ENCODE results near the gene SLC6A18. TPM values are rescaled to one million over a fixed set of nuclear protein-coding genes. Genes with fewer than 3 reads are reported as not detected.

The SLC6A18 gene
- total RNA-seq, 2 donors from 2014 or later = not detected

DNA sequence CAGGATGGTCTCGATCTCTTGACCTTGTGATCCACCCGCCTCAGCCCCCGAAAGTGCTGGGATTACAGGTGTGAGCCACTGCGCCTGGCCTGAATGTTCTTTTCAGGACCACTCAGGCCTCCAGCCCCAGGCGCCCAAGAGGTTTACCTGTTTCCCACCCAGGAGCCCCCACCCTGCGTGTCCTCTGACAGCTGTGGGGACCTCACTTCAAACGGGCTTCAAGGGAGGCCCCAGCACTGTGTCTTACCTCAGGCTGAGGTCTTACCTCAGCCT, 42.9 kb upstream of the SLC6A18 start:
- DNase-seq (ENCODE audit: low spot score) (no peak), ATAC-seq (ENCODE audit: insufficient number of reproducible peaks, low FRiP score, low read depth) (no peak)
- no peaks in the 10 kb centered on the region for H3K36me3 ChIP-seq
- H3K27ac ChIP-seq = no peak overlapping the region
- H3K4me1 ChIP-seq (ENCODE audit: control insufficient read depth in 1 of 2, low read depth in 2 of 2) = no peaks in the 10 kb centered on the region
- H3K27me3 ChIP-seq (replicated peaks; ENCODE audit: insufficient read depth) = no peaks in the 10 kb centered on the region
- no peaks in the 10 kb centered on the region for H3K9me3 ChIP-seq
- H3K4me3 ChIP-seq = no peak overlapping the region
- TF ChIP-seq, protein P1, sequence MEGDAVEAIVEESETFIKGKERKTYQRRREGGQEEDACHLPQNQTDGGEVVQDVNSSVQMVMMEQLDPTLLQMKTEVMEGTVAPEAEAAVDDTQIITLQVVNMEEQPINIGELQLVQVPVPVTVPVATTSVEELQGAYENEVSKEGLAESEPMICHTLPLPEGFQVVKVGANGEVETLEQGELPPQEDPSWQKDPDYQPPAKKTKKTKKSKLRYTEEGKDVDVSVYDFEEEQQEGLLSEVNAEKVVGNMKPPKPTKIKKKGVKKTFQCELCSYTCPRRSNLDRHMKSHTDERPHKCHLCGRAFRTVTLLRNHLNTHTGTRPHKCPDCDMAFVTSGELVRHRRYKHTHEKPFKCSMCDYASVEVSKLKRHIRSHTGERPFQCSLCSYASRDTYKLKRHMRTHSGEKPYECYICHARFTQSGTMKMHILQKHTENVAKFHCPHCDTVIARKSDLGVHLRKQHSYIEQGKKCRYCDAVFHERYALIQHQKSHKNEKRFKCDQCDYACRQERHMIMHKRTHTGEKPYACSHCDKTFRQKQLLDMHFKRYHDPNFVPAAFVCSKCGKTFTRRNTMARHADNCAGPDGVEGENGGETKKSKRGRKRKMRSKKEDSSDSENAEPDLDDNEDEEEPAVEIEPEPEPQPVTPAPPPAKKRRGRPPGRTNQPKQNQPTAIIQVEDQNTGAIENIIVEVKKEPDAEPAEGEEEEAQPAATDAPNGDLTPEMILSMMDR (IDR thresholded peaks at IDR 0.05) = no peak

DNA sequence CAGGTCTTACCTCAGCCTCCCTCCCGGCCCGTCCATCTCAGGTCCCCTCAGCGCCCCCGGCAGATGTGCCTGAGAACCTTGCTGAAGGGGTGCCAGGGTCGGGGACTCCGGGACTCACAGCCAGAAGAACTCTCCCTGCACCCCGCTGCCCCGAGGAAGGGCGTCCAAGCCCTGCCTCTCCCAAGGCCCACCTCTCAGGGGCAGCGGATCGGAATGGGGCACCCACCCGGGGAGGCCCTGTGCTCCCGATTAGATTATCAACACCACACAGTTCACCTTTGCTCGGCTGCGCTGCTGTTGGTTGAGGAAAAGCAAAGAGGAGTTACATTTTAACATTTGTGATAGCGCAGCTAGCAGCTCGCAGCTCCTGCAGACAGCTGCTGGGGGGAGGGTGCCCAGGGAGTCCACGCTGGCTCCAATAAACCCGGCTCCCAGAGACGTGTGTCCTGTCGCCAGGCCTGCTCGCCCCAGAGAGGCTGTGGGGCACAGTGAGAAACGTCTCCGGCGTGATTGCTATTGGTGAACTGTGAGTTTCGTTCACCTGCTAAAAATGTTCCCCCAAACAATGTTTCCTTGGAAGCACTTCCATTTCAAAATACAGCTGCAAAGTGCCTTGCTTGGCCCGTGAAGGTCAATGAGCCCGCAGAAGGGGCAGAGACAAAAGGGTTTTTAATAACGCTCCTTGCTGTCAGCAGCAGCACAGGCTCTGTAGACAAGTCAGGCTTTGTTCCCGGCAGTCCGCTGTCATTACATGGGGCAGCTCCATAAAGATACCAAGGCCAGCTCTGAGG, 42.4 kb upstream of the SLC6A18 start:
- Histone ChIP-seq H3K9me3 (no peaks in the 10 kb centered on the region), H3K36me3 (no peaks in the 10 kb centered on the region), H3K4me1 (ENCODE audit: control insufficient read depth in 1 of 2, low read depth in 2 of 2) (no peaks in the 10 kb centered on the region), H3K4me3 (no peak overlapping the region), H3K27ac (no peak overlapping the region), H3K27me3 (replicated peaks; ENCODE audit: insufficient read depth) (no peaks in the 10 kb centered on the region)
- TF ChIP-seq, protein P1 (IDR thresholded peaks at IDR 0.05) = no peak
- ATAC-seq (ENCODE audit: insufficient number of reproducible peaks, low FRiP score, low read depth) (no peak), DNase-seq (ENCODE audit: low spot score) (no peak)

DNA sequence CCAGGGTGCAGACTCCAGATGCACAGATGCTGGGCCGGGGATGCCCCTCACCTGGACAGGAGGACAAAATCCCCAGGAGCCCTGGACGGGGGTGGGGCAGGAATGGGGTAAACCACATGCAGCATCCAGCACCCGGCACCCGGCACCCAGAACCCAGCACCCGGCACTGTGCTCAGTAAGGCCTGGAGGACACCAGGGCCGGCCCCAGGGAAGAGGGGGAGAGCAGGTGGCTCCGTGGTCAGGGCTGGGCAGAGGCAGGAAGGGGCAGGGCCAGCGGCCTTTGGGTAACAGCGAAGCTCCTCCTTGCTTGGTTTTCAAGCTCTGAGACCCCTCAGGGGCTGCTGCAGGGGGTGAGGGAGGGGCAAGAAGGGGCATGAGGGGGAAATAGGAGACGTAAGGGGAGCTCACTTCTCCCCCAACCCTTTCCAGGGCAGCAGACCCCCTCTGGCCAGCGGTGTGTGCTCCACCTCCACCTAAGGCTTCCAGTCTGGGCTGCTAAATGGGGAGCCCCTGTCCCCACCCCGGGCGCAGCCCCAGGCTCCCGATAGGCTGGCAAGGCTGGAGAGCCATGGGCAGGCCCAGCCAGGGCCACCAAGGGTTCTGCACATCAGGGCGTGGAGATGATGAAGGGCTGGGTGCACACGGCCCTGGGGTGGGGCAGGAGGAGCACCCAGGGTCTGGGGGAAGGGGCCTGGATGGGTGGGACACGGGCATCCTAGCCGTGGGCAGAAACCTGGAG, 41.6 kb upstream of the SLC6A18 start:
- TF ChIP-seq, protein P1 (IDR thresholded peaks at IDR 0.05) = no peak
- no peaks in the 10 kb centered on the region for H3K36me3 ChIP-seq
- no peaks in the 10 kb centered on the region for H3K27me3 ChIP-seq (replicated peaks; ENCODE audit: insufficient read depth)
- no peak overlapping the region for H3K4me3 ChIP-seq
- no peaks in the 10 kb centered on the region for H3K9me3 ChIP-seq
- H3K27ac ChIP-seq = no peak overlapping the region
- no peaks in the 10 kb centered on the region for H3K4me1 ChIP-seq (ENCODE audit: control insufficient read depth in 1 of 2, low read depth in 2 of 2)
- DNase-seq (ENCODE audit: low spot score) = no peak
- ATAC-seq (ENCODE audit: insufficient number of reproducible peaks, low FRiP score, low read depth) = no peak

DNA sequence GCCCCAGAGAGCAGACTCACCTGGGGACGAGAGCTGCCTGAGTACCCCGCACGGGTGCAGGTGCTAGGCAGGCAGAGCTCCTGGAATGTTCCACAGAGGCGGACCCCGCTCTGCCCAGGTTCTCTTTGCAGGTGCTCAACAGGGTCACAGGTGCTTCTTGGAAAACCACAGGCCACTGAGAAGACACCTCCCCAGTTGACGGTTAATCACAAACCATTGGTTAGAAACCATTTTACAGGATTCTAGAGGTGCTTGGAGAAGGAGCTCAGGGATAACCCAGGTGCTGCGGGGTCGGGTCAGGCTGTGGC, 41.1 kb upstream of the SLC6A18 start:
- Histone ChIP-seq H3K27me3 (replicated peaks; ENCODE audit: insufficient read depth) (no peaks in the 10 kb centered on the region), H3K27ac (no peak overlapping the region), H3K4me1 (ENCODE audit: control insufficient read depth in 1 of 2, low read depth in 2 of 2) (no peaks in the 10 kb centered on the region), H3K4me3 (no peak overlapping the region), H3K36me3 (no peaks in the 10 kb centered on the region), H3K9me3 (no peaks in the 10 kb centered on the region)
- DNase-seq (ENCODE audit: low spot score) = no peak
- ATAC-seq (ENCODE audit: insufficient number of reproducible peaks, low FRiP score, low read depth) = no peak
- TF ChIP-seq, protein P1 (IDR thresholded peaks at IDR 0.05) = no peak

DNA sequence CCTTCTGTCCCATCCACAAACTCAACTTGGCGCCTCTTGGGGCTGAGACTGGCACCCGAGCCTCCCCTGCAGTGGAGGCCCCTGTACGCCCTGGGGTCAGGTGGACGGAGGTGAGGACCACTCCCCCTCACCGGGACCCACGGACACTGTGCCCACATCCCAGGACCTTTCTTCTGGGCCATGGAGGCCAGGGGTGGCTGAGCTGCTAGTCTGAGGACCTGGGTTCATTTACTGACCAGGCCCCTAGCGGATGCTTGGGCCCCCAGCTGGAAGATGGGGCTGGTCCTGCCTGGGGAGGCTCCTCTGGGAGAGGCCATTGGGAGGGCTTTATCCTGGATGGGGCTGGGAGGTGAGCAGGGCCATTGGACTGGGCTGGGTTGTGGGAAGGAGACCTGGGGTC, 40.7 kb upstream of the SLC6A18 start:
- DNase-seq (ENCODE audit: low spot score) (no peak), ATAC-seq (ENCODE audit: insufficient number of reproducible peaks, low FRiP score, low read depth) (no peak)
- no peaks in the 10 kb centered on the region for H3K36me3 ChIP-seq
- TF ChIP-seq, protein P1 (IDR thresholded peaks at IDR 0.05) = no peak
- H3K27ac ChIP-seq = no peak overlapping the region
- no peak overlapping the region for H3K4me3 ChIP-seq
- no peaks in the 10 kb centered on the region for H3K4me1 ChIP-seq (ENCODE audit: control insufficient read depth in 1 of 2, low read depth in 2 of 2)
- H3K9me3 ChIP-seq = no peaks in the 10 kb centered on the region
- no peaks in the 10 kb centered on the region for H3K27me3 ChIP-seq (replicated peaks; ENCODE audit: insufficient read depth)
